Panc1 (cell line): ENCODE measurements around the gene L2HGDH. TPM values are rescaled to one million over a fixed set of nuclear protein-coding genes. Genes with fewer than 3 reads are reported as not detected.
A peak's percentile ranks its signal among the peaks of the same experiment; 100 is the strongest.

Experiments
- ATAC-seq: fragments of 200-7000 bp; cut with Tn5 transposase; 2 replicates; pipeline ENCODE4 v1.9.1; 2020; ENCODE audit warnings: mild to moderate bottlenecking, moderate library complexity
- BruUV-seq: library from RNA; stranded (reverse); fragments of 400-500 nt; replicated peaks from 2 replicates; lab custom pipeline; 2021; lab: Mats Ljungman, UMichigan
- CTCF ChIA-PET: fragments of 300-600 bp; sonication (Branson Sonifier 250); formaldehyde crosslinking; loops from one replicate; lab custom pipeline; 2022; ENCODE audit warnings: antibody characterized with exemption; lab: Charles Lee
- POLR2A ChIA-PET: fragments of 300-600 bp; sonication (Branson Sonifier 250); formaldehyde crosslinking; loops from one replicate; lab custom pipeline; 2022; ENCODE audit warnings: antibody characterized with exemption; lab: Charles Lee
- DNase-seq: peaks from one replicate; pipeline ENCODE4 v3.0.0-alpha.2; 2010; ENCODE audit warnings: low read depth, low spot score
- H3K27ac ChIP-seq: 2 replicates; pipeline ENCODE4 v1.5.1; 2011; ENCODE audit warnings: mild to moderate bottlenecking, low read length, inconsistent platforms
- H3K27me3 ChIP-seq: fragments of 200-500 bp; sonication (Bioruptor generic); 2 replicates; pipeline ENCODE4 v1.6.0; 2014; ENCODE audit warnings: low read length, inconsistent platforms; ENCODE audit not compliant: control insufficient read depth, insufficient read depth
- H3K36me3 ChIP-seq: fragments of 200-500 bp; sonication (Bioruptor generic); 2 replicates; pipeline ENCODE4 v1.5.1; 2014; ENCODE audit warnings: inconsistent platforms, mild to moderate bottlenecking, low read length, moderate library complexity; ENCODE audit not compliant: control insufficient read depth, insufficient read depth
- H3K4me1 ChIP-seq: 2 replicates; pipeline ENCODE4 v1.5.1; 2011; ENCODE audit warnings: inconsistent platforms, mild to moderate bottlenecking, low read length, moderate library complexity; ENCODE audit not compliant: control insufficient read depth, insufficient read depth
- H3K4me3 ChIP-seq, 2 experiments: 2 replicates each; pipeline ENCODE4 v1.5.1; 2011 to 2012; ENCODE audit warnings: low read depth in 2 of 2, low read length in 2 of 2, mild to moderate bottlenecking in 2 of 2, inconsistent platforms in 1 of 2, moderate library complexity in 1 of 2
- H3K9me3 ChIP-seq: fragments of 200-500 bp; sonication (Bioruptor generic); 2 replicates; pipeline ENCODE4 v1.5.1; 2014; ENCODE audit warnings: low read depth, mild to moderate bottlenecking, inconsistent platforms, low read length, moderate library complexity; ENCODE audit not compliant: control insufficient read depth, insufficient read depth
- POLR2AphosphoS5 ChIP-seq: IDR thresholded peaks from 2 replicates; pipeline ENCODE4 v1.6.1; 2012; ENCODE audit warnings: mild to moderate bottlenecking, low read depth, low read length, moderate library complexity
- SIN3A ChIP-seq: IDR thresholded peaks from 2 replicates; pipeline ENCODE4 v1.6.1; 2012; ENCODE audit warnings: low read depth, mild to moderate bottlenecking, low read length, moderate library complexity, borderline replicate concordance; ENCODE audit not compliant: insufficient read depth
- TCF7L2 ChIP-seq: IDR thresholded peaks from 2 replicates; pipeline ENCODE4 v1.6.1; 2011; ENCODE audit warnings: mild to moderate bottlenecking, low read depth, low read length, inconsistent platforms
- in situ Hi-C: cut with HindIII; loops from 2 replicates; pipeline ENCODE4 v1.10.0; 2016; ENCODE audit warnings: low sequenced_read_pairs, low pct_unique_long_range_greater_than_20kb
- intact Hi-C: fragments of 100-400 bp; cut with micrococcal nuclease; formaldehyde crosslinking; loops from one replicate; pipeline ENCODE4 v1.10.0; 2022; ENCODE audit not compliant: unreplicated experiment
- total RNA-seq: library from RNA; stranded (reverse); gene quantifications from one replicate; pipeline ENCODE4 v1.2.1, GENCODE V29; 2021; ENCODE audit not compliant: unreplicated experiment
- TF ChIP-seq, protein P1 (sequence below): fragments of 450-650 bp; IDR thresholded peaks from 2 replicates; pipeline ENCODE4 v1.5.1; 2017; ENCODE audit warnings: mild to moderate bottlenecking
- TF ChIP-seq, protein P2 (sequence below), 2 experiments: IDR thresholded peaks; 2 replicates each; pipeline ENCODE4 v1.6.1; 2011 to 2012; ENCODE audit warnings: low read depth in 2 of 2, control low read depth in 1 of 2, low read length in 1 of 2, mild to moderate bottlenecking in 1 of 2, moderate library complexity in 1 of 2; ENCODE audit not compliant: insufficient read depth in 1 of 2

The L2HGDH gene
- total RNA-seq, 1 experiment from 2014 or later: 15.0 TPM

DNA sequence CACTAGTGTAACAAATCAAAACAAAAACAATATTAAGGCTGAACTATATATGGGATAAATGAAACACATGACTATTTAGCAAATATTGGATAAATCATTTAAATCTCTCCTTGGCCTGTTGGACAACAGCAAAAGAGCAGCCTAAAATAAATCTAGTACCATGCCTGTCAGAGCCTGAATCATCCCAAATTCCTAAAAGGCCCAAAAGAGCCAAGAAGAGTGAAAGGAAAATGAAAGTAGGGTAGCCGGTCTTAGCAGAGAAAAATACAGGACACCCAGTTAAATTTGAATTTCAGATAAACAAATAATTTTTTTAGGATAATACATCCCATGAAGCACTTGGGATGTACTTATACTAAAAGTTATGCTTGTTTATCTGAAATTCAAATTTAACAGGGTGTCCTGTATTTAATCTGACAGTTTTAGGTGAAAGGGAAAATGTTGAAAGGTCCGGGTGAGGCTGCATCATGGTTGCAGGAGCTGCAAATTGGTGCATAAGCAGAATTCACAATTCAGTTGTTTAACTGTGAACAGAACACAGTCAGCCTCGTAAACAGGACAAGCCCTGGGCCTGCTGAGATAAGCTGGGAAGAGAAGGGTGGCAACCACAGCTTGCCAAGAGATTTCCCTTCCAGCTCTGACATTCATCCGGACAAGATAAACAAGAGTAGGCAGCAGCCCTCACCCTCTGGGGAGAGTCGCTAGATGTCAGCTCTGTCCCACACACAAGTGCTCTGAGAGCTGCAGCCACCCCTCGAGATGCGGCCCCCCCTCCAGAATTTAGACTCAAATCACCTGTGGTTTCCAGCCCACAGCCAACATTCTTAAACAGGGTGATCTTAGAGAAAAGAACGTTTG, 30.4 kb upstream of the L2HGDH start:
- ATAC-seq (peak; percentile 73; the same call in 1 of the 2 replicates), DNase-seq (no peak)
- ChIA-PET POLR2A (no interaction called here), CTCF (interaction anchor here (0.7 kb wide), 1 partner anchor 22 kb away, joined by 13 read pairs; no protein-coding TSS in a partner anchor)
- Histone ChIP-seq H3K4me3 (no peak overlapping the region), H3K36me3 (no peaks in the 10 kb centered on the region), H3K27me3 (no peaks in the 10 kb centered on the region), H3K27ac (no peak overlapping the region), H3K9me3 (no peaks in the 10 kb centered on the region), H3K4me1 (peaks cover 7% of the 10 kb centered on the region)
- intact Hi-C loops (no loop called here), in situ Hi-C loops (no loop called here)
- BruUV-seq: no TSS peak
- TF ChIP-seq, protein P1, sequence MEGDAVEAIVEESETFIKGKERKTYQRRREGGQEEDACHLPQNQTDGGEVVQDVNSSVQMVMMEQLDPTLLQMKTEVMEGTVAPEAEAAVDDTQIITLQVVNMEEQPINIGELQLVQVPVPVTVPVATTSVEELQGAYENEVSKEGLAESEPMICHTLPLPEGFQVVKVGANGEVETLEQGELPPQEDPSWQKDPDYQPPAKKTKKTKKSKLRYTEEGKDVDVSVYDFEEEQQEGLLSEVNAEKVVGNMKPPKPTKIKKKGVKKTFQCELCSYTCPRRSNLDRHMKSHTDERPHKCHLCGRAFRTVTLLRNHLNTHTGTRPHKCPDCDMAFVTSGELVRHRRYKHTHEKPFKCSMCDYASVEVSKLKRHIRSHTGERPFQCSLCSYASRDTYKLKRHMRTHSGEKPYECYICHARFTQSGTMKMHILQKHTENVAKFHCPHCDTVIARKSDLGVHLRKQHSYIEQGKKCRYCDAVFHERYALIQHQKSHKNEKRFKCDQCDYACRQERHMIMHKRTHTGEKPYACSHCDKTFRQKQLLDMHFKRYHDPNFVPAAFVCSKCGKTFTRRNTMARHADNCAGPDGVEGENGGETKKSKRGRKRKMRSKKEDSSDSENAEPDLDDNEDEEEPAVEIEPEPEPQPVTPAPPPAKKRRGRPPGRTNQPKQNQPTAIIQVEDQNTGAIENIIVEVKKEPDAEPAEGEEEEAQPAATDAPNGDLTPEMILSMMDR: peak; percentile 37
- TF ChIP-seq, protein P2, sequence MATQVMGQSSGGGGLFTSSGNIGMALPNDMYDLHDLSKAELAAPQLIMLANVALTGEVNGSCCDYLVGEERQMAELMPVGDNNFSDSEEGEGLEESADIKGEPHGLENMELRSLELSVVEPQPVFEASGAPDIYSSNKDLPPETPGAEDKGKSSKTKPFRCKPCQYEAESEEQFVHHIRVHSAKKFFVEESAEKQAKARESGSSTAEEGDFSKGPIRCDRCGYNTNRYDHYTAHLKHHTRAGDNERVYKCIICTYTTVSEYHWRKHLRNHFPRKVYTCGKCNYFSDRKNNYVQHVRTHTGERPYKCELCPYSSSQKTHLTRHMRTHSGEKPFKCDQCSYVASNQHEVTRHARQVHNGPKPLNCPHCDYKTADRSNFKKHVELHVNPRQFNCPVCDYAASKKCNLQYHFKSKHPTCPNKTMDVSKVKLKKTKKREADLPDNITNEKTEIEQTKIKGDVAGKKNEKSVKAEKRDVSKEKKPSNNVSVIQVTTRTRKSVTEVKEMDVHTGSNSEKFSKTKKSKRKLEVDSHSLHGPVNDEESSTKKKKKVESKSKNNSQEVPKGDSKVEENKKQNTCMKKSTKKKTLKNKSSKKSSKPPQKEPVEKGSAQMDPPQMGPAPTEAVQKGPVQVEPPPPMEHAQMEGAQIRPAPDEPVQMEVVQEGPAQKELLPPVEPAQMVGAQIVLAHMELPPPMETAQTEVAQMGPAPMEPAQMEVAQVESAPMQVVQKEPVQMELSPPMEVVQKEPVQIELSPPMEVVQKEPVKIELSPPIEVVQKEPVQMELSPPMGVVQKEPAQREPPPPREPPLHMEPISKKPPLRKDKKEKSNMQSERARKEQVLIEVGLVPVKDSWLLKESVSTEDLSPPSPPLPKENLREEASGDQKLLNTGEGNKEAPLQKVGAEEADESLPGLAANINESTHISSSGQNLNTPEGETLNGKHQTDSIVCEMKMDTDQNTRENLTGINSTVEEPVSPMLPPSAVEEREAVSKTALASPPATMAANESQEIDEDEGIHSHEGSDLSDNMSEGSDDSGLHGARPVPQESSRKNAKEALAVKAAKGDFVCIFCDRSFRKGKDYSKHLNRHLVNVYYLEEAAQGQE (IDR thresholded peaks at IDR 0.05; ENCODE audit: insufficient read depth in 1 of 2, low read depth in 2 of 2, low read length in 1 of 2): no peak
- no peak for TF ChIP-seq SIN3A
- no peak for TF ChIP-seq POLR2AphosphoS5
- no peak for TF ChIP-seq TCF7L2

DNA sequence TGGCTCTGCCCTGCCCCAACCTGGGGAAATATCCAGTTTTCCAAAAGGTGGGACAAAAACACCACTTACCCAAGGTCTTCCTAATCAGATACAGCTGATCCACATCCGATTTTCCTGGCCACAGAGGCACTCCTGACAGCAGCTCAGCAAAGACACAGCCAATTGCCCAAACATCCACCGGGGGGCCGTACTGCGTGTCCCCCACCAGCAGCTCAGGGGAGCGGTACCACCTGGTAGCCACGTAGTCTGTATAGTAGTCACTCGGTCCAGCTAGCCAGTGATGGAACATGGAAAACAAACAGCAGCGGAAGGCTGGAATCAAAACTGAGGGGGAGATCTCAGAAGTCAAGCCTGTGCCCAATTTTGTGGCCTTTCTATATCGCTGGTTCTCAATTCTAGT, 28.9 kb upstream of the L2HGDH start:
- Histone ChIP-seq H3K27me3 (no peaks in the 10 kb centered on the region), H3K4me3 (no peak overlapping the region), H3K36me3 (no peaks in the 10 kb centered on the region), H3K27ac (no peak overlapping the region), H3K9me3 (no peaks in the 10 kb centered on the region), H3K4me1 (peaks cover 7% of the 10 kb centered on the region)
- ATAC-seq (no peak), DNase-seq (no peak)
- CTCF ChIA-PET: no interaction called here
- intact Hi-C loops (no loop called here), in situ Hi-C loops (no loop called here)
- POLR2A ChIA-PET: no interaction called here
- no TSS peak for BruUV-seq
- no peak for TF ChIP-seq POLR2AphosphoS5
- TF ChIP-seq, protein P1: peak; percentile 31
- TF ChIP-seq TCF7L2: no peak
- TF ChIP-seq SIN3A: no peak
- TF ChIP-seq, protein P2 (IDR thresholded peaks at IDR 0.05; ENCODE audit: insufficient read depth in 1 of 2, low read depth in 2 of 2, low read length in 1 of 2): no peak
